H1 (cell line): ENCODE measurements around the gene SLC25A21.

Source experiments
- CREB1 ChIP-seq: IDR thresholded peaks from 2 replicates; pipeline ENCODE4 v1.6.1; 2012; ENCODE audit warnings: inconsistent platforms
- EP300 ChIP-seq, 2 experiments: IDR thresholded peaks; 1 replicate in 1 of 2; 2 replicates in 1 of 2; pipeline ENCODE4 v1.6.1; 2011 to 2012; ENCODE audit warnings: low read depth in 2 of 2, low read length in 2 of 2, mild to moderate bottlenecking in 2 of 2, borderline replicate concordance in 1 of 2, inconsistent platforms in 1 of 2, moderate library complexity in 1 of 2
- EZH2 ChIP-seq: fragments of 200-600 bp; sonication (generic); IDR thresholded peaks from 2 replicates; pipeline ENCODE4 v1.7.1; 2012; ENCODE audit warnings: low read depth, mild to moderate bottlenecking, moderate library complexity, low read length, inconsistent platforms; ENCODE audit not compliant: severe bottlenecking
- JUN ChIP-seq: IDR thresholded peaks from 2 replicates; pipeline ENCODE4 v1.6.1; 2011; ENCODE audit warnings: low read depth, mild to moderate bottlenecking, improper control_type of control experiment, low read length
- KDM1A ChIP-seq: fragments of 200-600, 300-600 bp; sonication (generic); IDR thresholded peaks from 2 replicates; pipeline ENCODE4 v1.7.1; 2016; ENCODE audit warnings: mild to moderate bottlenecking, low read length, borderline replicate concordance
- NRF1 ChIP-seq: IDR thresholded peaks from 2 replicates; pipeline ENCODE4 v1.6.1; 2011; ENCODE audit warnings: mild to moderate bottlenecking, low read depth, low read length, improper control_type of control experiment
- POLR2A ChIP-seq, 2 experiments: IDR thresholded peaks; 1 replicate in 1 of 2; 2 replicates in 1 of 2; pipeline ENCODE4 v1.6.1; 2011; ENCODE audit warnings: low read depth in 2 of 2, low read length in 2 of 2, mild to moderate bottlenecking in 2 of 2; ENCODE audit errors: control extremely low read depth in 1 of 2
- POLR2AphosphoS5 ChIP-seq: IDR thresholded peaks from 2 replicates; pipeline ENCODE4 v1.6.1; 2011; ENCODE audit warnings: low read depth, low read length
- SRF ChIP-seq: IDR thresholded peaks from 2 replicates; pipeline ENCODE4 v1.6.1; 2011; ENCODE audit warnings: mild to moderate bottlenecking, low read depth, low read length, moderate library complexity
- TAF1 ChIP-seq: IDR thresholded peaks from 2 replicates; pipeline ENCODE4 v1.6.1; 2011; ENCODE audit warnings: mild to moderate bottlenecking, low read depth, low read length
- YY1 ChIP-seq: IDR thresholded peaks from 2 replicates; pipeline ENCODE4 v1.6.1; 2011; ENCODE audit warnings: low read depth, mild to moderate bottlenecking, low read length
- TF ChIP-seq, protein P1 (sequence below), 3 experiments: IDR thresholded peaks; 1 replicate in 2 of 3; 2 replicates in 1 of 3; pipeline versions ENCODE4 v1.5.1 to v1.6.1; 2011; ENCODE audit warnings: low read length in 3 of 3, mild to moderate bottlenecking in 3 of 3, inconsistent platforms in 2 of 3, low read depth in 1 of 3, moderate library complexity in 1 of 3; ENCODE audit not compliant: insufficient read depth in 1 of 3; ENCODE audit errors: control extremely low read depth in 1 of 3
- TF ChIP-seq, protein P2 (sequence below): IDR thresholded peaks from 2 replicates; pipeline ENCODE4 v1.6.1; 2011; ENCODE audit warnings: low read depth, mild to moderate bottlenecking, low read length; ENCODE audit not compliant: insufficient read depth
- TF ChIP-seq, protein P3 (sequence below): IDR thresholded peaks from 2 replicates; pipeline ENCODE4 v1.6.1; 2012; ENCODE audit warnings: inconsistent platforms

DNA sequence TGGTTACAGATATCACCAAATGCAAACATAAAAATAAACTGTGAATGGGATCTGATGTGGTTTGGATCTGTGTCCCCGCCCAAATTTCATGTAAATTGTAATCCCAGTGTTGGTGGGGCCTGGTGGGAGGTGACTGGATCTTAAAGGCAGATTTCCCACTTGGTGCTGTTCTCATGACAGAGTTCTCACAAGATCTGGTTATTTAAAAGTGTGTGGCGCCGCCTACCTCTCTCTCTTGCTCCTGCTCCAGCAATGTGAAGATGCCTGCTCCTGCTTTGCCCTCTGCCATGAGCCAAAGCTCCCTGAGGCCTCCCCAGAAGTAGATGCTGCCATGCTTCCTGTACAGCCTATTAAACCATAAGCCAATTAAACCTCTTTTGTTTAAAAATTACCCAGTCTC lies 47.8 kb downstream of the SLC25A21 start:
- TF ChIP-seq, protein P1, sequence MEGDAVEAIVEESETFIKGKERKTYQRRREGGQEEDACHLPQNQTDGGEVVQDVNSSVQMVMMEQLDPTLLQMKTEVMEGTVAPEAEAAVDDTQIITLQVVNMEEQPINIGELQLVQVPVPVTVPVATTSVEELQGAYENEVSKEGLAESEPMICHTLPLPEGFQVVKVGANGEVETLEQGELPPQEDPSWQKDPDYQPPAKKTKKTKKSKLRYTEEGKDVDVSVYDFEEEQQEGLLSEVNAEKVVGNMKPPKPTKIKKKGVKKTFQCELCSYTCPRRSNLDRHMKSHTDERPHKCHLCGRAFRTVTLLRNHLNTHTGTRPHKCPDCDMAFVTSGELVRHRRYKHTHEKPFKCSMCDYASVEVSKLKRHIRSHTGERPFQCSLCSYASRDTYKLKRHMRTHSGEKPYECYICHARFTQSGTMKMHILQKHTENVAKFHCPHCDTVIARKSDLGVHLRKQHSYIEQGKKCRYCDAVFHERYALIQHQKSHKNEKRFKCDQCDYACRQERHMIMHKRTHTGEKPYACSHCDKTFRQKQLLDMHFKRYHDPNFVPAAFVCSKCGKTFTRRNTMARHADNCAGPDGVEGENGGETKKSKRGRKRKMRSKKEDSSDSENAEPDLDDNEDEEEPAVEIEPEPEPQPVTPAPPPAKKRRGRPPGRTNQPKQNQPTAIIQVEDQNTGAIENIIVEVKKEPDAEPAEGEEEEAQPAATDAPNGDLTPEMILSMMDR (IDR thresholded peaks at IDR 0.05; ENCODE audit: control extremely low read depth in 1 of 3, insufficient read depth in 1 of 3, low read depth in 1 of 3, low read length in 3 of 3): peak; percentile 27 to 50 (median 40)
- TF ChIP-seq YY1 (no peak), EZH2 (no peak), POLR2A (IDR thresholded peaks at IDR 0.05; ENCODE audit: control extremely low read depth in 1 of 2, low read depth in 2 of 2, low read length in 2 of 2) (no peak), KDM1A (no peak), POLR2AphosphoS5 (no peak), CREB1 (no peak), TAF1 (no peak), SRF (no peak), NRF1 (no peak), EP300 (IDR thresholded peaks at IDR 0.05; ENCODE audit: borderline replicate concordance in 1 of 2, low read depth in 2 of 2, low read length in 2 of 2) (no peak), JUN (no peak)
- TF ChIP-seq, protein P2, sequence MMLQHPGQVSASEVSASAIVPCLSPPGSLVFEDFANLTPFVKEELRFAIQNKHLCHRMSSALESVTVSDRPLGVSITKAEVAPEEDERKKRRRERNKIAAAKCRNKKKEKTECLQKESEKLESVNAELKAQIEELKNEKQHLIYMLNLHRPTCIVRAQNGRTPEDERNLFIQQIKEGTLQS: no peak
- TF ChIP-seq, protein P3, sequence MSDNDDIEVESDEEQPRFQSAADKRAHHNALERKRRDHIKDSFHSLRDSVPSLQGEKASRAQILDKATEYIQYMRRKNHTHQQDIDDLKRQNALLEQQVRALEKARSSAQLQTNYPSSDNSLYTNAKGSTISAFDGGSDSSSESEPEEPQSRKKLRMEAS: no peak
